GM04503 (cell line): ENCODE data around the gene YJEFN3.

Experiments used
- DNase-seq: peaks from one replicate; pipeline ENCODE4 v3.0.0-alpha.2; 2012; ENCODE audit warnings: low read depth

Gene YJEFN3

DNA sequence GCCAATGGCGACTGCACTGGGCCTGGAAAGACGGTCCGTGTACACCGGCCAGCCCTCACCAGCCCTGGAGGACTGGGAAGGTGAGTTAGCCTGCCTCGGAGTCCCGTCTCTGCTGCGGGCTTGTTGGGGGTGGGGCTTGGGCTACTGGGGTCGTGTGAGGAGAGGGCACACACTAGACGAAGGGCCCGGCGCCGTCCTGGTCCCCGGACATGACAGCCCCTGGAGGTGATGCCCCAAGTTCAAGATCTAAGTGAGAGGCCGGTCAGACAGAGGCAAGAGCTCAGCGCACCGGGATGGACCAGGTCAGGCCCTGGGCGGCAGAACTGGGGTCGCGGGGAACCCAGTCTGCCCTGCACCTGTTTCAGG, 11.0 kb downstream of the YJEFN3 start:
- no peak for DNase-seq

DNA sequence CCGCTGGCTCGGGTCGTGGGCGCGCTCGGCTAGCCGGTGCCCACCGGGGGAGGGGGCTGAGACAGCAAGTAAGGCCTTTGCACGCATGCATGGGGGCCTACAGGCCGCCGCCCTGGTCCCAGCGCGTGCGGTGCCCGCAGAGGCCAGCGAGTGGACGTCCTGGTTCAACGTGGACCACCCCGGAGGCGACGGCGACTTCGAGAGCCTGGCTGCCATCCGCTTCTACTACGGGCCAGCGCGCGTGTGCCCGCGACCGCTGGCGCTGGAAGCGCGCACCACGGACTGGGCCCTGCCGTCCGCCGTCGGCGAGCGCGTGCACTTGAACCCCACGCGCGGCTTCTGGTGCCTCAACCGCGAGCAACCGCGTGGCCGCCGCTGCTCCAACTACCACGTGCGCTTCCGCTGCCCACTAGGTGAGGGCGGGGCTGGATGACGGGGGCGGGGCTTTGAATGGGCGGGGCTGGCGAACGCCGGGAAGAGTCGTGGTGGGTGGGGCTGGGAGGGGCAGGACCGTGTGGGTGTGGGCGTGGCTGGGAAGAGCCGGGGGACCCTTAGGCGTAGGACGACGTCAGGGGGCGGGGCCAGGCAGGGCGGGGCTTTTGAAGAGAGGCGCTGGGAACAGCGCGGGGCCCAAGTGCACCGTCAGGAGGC, 11.5 kb downstream of the YJEFN3 start:
- DNase-seq, result no peak

- no peak for DNase-seq
These were observed 12.2 kb downstream of the YJEFN3 start for GRCh38 chr19:19540715-19541515.

DNA sequence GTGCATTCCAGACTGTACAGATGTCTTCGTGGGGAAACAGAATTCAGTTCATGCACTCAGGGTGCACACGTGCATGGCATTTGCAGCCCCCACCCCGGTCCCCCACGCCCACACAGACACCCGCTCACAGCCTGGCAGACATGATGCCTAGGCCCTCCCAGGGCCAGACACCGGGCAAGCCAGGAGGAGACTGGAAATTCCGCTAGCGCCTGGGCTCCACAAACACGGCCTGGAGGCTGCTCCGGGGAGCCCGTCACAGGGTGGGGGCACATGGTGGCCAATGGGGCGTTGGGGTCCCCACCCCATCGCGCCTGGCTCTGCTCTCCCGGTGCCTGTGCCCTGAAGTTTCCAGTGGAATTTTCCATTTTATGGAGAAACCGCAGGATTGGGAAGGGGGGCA, 12.9 kb downstream of the YJEFN3 start:
- no peak for DNase-seq

DNA sequence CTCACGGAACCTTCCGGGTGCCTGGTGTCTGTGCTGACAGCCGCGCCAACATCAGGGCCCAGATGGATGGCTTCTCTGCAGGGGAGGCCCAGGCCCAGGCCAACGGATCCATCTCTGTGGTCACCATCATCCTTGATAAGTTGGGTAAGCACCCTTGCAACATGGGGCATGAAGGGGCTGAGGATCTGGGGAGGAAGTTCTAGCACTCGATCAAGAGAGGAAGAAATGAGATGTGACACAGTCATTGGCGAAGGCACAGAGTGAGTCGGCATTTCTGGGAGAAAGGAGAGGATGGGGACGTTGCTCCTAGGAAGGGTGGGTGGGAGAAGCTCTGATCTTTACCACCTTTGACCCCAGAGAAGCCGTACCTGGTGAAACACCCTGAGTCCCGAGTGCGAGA, 13.8 kb downstream of the YJEFN3 start:
- no peak for DNase-seq

GRCh38 chr19:19543101-19543500, 14.4 kb downstream of the YJEFN3 start:
- DNase-seq, result no peak

DNA sequence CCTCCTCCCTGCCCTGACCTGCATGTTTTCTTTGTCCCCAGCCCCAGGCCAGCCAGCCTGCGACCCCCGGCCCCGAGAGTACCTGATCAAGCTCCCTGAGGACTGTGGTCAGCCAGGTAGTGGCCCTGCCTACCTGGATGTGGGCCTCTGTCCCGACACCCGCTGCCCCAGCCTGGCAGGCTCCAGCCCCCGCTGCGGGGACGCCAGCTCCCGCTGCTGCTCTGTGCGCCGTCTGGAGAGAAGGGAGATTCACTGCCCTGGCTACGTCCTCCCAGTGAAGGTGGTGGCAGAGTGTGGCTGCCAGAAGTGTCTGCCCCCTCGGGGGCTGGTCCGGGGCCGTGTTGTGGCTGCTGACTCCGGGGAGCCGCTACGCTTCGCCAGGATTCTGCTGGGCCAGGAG, 14.9 kb downstream of the YJEFN3 start:
- DNase-seq, result no peak

DNA sequence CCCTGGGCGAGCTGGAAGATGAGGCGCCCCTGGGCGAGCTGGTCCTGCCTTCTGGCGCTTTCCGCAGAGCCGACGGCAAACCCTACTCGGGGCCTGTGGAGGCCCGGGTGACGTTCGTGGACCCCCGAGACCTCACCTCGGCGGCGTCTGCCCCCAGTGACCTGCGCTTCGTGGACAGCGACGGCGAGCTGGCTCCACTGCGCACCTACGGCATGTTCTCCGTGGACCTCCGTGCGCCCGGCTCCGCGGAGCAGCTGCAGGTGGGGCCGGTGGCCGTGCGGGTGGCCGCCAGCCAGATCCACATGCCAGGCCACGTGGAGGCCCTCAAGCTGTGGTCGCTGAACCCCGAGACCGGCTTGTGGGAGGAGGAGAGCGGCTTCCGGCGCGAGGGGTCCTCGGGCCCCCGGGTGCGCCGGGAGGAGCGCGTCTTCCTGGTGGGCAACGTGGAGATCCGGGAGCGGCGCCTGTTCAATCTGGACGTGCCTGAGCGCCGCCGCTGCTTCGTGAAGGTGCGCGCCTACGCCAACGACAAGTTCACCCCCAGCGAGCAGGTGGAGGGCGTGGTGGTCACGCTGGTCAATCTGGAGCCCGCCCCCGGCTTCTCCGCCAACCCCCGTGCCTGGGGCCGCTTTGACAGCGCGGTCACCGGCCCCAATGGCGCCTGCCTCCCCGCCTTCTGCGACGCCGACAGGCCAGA, 15.7 kb downstream of the YJEFN3 start:
- DNase-seq, result no peak

DNA sequence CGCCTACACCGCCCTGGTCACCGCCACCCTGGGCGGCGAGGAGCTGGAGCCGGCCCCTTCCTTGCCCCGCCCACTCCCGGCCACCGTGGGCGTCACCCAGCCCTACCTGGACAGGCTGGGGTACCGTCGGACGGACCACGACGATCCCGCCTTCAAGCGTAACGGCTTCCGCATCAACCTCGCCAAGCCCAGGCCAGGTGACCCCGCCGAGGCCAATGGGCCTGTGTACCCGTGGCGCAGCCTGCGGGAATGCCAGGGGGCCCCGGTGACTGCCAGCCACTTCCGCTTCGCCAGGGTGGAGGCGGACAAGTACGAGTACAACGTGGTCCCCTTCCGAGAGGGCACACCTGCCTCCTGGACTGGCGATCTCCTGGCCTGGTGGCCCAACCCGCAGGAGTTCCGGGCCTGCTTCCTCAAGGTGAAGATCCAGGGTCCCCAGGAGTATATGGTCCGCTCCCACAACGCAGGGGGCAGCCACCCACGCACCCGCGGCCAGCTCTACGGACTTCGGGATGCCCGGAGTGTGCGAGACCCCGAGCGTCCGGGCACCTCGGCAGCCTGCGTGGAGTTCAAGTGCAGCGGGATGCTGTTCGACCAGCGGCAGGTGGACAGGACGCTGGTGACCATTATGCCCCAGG, 16.4 kb downstream of the YJEFN3 start:
- no peak for DNase-seq

- DNase-seq, result no peak
These were observed 17.0 kb downstream of the YJEFN3 start for GRCh38 chr19:19545707-19546106.

- no peak for DNase-seq
These were observed 18.0 kb downstream of the YJEFN3 start for GRCh38 chr19:19546751-19547162.

- DNase-seq, result no peak
These were observed 19.1 kb downstream of the YJEFN3 start for GRCh38 chr19:19547674-19548336.

GRCh38 chr19:19548915-19549759, 20.4 kb downstream of the YJEFN3 start:
- no peak for DNase-seq

- DNase-seq, result no peak
These were observed 21.2 kb downstream of the YJEFN3 start for GRCh38 chr19:19549804-19550464.

DNA sequence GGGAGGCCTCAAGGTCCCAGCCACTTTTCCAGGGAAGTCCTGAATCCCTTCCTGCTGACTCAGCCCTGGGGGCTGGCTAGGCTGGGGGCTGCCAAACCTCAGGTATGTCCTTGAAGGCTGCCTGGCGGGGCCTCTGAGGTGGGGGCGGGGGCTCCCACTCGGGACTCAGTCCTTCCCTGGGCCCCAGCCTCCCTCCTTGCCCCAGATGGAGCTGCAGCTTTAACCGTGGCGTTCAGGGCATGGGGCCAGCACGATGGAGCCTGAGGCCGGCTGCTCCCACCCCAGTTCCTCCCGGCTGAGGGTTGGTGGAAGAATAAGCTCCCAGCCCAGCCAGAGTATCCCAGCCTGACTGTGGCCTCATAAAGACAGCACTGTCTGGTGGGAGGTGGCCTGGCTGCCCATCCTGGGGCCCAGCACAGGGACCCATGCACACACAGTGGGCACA, 21.8 kb downstream of the YJEFN3 start:
- no peak for DNase-seq

DNA sequence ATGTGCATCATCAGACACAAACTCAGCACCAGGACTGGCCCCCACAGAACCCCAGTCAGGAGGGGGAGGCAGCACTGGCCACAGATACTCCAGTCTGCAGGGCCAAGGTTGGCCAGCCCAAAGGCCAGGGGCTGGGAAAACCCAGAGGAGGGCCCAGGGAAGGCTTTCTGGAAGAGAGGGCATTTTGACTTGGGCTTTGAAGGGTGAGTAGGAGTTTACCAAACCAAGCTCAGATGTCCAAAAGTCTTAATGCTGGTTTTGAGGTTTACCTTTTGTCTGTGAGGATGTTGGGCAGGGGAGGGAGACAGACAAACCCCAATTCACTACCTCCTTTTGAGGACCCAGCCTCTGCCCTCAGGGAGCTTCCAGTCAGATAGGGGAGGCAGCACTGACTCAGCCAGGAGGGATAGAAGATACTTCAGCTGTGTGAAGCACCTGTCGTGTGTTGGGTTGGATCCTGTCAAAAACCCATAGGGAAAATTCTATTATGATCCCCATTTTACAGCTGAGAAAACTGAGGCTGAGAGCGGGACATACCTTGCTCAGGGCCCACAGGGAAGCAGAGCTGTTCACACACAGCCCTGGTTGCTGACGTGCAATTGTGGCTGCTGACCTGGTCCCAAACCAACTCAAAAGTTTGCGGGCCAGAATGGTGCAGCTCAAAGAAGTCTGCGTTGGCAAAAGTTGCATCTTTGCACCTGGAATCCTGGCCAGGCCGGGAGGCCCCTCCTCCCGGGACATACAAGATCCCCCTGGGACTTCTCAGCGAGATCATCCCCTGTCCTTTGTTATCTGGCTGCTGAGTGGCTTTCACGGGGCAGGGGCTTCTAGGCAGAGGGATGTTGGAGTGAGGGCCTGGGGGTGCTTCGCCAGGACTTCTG, 22.5 kb downstream of the YJEFN3 start:
- DNase-seq, result no peak

- DNase-seq, result no peak
These were observed 23.1 kb downstream of the YJEFN3 start for GRCh38 chr19:19551853-19552192.

DNA sequence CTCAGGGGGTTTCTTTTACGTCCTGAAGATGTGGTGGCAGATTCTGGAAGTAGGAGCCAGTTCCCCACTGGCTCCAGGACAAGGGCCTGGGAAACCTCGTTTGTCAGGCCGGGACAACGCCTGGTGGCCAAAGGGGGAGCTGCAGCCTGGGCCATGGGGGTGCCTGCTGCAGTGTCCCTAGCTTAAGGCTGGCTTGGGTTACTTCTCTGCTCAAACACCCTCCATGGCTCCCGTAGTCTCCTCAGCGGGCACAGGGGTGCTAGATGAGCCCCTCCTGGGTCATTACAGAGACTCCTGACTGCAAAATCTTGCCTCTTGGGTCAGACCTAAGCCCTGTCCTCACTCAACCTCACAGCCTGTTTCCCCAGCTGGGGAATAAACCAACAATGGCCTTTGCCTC, 24.1 kb downstream of the YJEFN3 start:
- DNase-seq, result no peak

DNA sequence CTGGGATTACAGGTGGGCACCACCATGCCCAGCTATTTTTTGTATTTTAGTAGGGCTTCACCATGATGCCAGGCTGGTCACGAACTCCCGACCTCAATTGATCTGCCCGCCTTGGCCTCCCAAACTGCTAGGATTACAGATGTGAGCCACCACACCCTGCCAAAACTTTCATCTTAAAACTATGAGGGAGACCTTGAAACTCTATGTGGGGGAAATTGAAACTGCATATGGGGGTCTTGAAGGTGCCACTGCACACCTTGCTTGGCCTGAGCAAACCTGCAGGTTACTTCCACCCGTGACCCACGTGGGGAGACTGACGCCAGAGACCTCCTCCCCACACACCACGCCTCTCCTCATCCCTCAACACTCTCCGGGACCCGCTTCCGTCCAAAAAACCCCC, 25.0 kb downstream of the YJEFN3 start:
- DNase-seq, result no peak
